WTC11 (cell line): Measurements from ENCODE around the gene ENDOV. TPM values are rescaled to one million over a fixed set of nuclear protein-coding genes. Genes with fewer than 3 reads are reported as not detected.

ENCODE experiments used
- ATF1 ChIP-seq: sonication (generic); formaldehyde crosslinking; IDR thresholded peaks from 2 replicates; pipeline ENCODE4 v1.8.1; 2023; ENCODE audit warnings: mild to moderate bottlenecking, moderate library complexity, missing genetic modification reagents
- CREB1 ChIP-seq: sonication (generic); formaldehyde crosslinking; IDR thresholded peaks from 2 replicates; pipeline ENCODE4 v1.8.0; 2023; ENCODE audit warnings: mild to moderate bottlenecking, missing genetic modification reagents
- E2F4 ChIP-seq: sonication (generic); formaldehyde crosslinking; IDR thresholded peaks from 2 replicates; pipeline ENCODE4 v1.8.1; 2022; ENCODE audit warnings: low read depth, mild to moderate bottlenecking, moderate library complexity, missing genetic modification reagents, borderline replicate concordance
- ELF4 ChIP-seq: sonication (generic); formaldehyde crosslinking; IDR thresholded peaks from 2 replicates; pipeline ENCODE4 v1.8.1; 2022; ENCODE audit warnings: low read depth, mild to moderate bottlenecking, moderate library complexity, missing genetic modification reagents
- FOXP1 ChIP-seq: sonication (generic); formaldehyde crosslinking; IDR thresholded peaks from 2 replicates; pipeline ENCODE4 v1.8.0; 2022; ENCODE audit warnings: missing genetic modification reagents, mild to moderate bottlenecking, moderate library complexity, borderline replicate concordance
- GABPB1 ChIP-seq: sonication (generic); formaldehyde crosslinking; IDR thresholded peaks from 2 replicates; pipeline ENCODE4 v1.8.1; 2023; ENCODE audit warnings: mild to moderate bottlenecking, missing genetic modification reagents
- HMGA2 ChIP-seq: fragments of 250-450 bp; sonication (Bioruptor Pico); IDR thresholded peaks from 2 replicates; pipeline ENCODE4 v1.4.0; 2021; ENCODE audit warnings: mild to moderate bottlenecking, moderate library complexity
- IRF2 ChIP-seq: sonication (generic); formaldehyde crosslinking; IDR thresholded peaks from 2 replicates; pipeline ENCODE4 v1.8.0; 2022; ENCODE audit warnings: low read depth, missing genetic modification reagents, borderline replicate concordance
- JAZF1 ChIP-seq: fragments of 250-450 bp; sonication (Bioruptor Pico); IDR thresholded peaks from 2 replicates; pipeline ENCODE4 v1.9.0; 2021; ENCODE audit warnings: moderate library complexity, mild to moderate bottlenecking, inconsistent platforms
- JUN ChIP-seq: sonication (generic); formaldehyde crosslinking; IDR thresholded peaks from 2 replicates; pipeline ENCODE4 v1.8.0; 2023; ENCODE audit warnings: mild to moderate bottlenecking, missing genetic modification reagents
- MAX ChIP-seq: sonication (generic); formaldehyde crosslinking; IDR thresholded peaks from 2 replicates; pipeline ENCODE4 v1.8.0; 2022; ENCODE audit warnings: mild to moderate bottlenecking, missing genetic modification reagents
- MYBL2 ChIP-seq: sonication (generic); formaldehyde crosslinking; IDR thresholded peaks from 2 replicates; pipeline ENCODE4 v1.8.1; 2023; ENCODE audit warnings: mild to moderate bottlenecking, moderate library complexity, missing genetic modification reagents
- OVOL2 ChIP-seq: fragments of 250-450 bp; sonication (Bioruptor Pico); IDR thresholded peaks from 2 replicates; pipeline ENCODE4 v1.9.0; 2021; ENCODE audit warnings: mild to moderate bottlenecking, borderline replicate concordance
- RELA ChIP-seq: sonication (generic); formaldehyde crosslinking; IDR thresholded peaks from 2 replicates; pipeline ENCODE4 v1.8.1; 2022; ENCODE audit warnings: missing genetic modification reagents, mild to moderate bottlenecking, borderline replicate concordance
- TCF7 ChIP-seq: sonication (generic); formaldehyde crosslinking; IDR thresholded peaks from 2 replicates; pipeline ENCODE4 v1.8.0; 2022; ENCODE audit warnings: mild to moderate bottlenecking, low read depth, missing genetic modification reagents, moderate library complexity
- TEAD1 ChIP-seq: sonication (generic); formaldehyde crosslinking; IDR thresholded peaks from 2 replicates; pipeline ENCODE4 v1.8.0; 2022; ENCODE audit warnings: mild to moderate bottlenecking, missing genetic modification reagents
- TEAD4 ChIP-seq: sonication (generic); formaldehyde crosslinking; IDR thresholded peaks from 2 replicates; pipeline ENCODE4 v1.8.0; 2022; ENCODE audit warnings: mild to moderate bottlenecking, missing genetic modification reagents
- TP53 ChIP-seq: sonication (generic); formaldehyde crosslinking; IDR thresholded peaks from 2 replicates; pipeline ENCODE4 v1.8.1; 2023; ENCODE audit warnings: mild to moderate bottlenecking, missing genetic modification reagents
- USF2 ChIP-seq: sonication (generic); formaldehyde crosslinking; IDR thresholded peaks from 2 replicates; pipeline ENCODE4 v1.8.1; 2023; ENCODE audit warnings: mild to moderate bottlenecking, missing genetic modification reagents, moderate library complexity
- ZNF121 ChIP-seq: sonication (generic); formaldehyde crosslinking; IDR thresholded peaks from 2 replicates; pipeline ENCODE4 v1.8.0; 2023; ENCODE audit warnings: missing genetic modification reagents
- ZNF219 ChIP-seq: sonication (generic); formaldehyde crosslinking; IDR thresholded peaks from 2 replicates; pipeline ENCODE4 v1.8.0; 2023; ENCODE audit warnings: missing genetic modification reagents, mild to moderate bottlenecking, borderline replicate concordance
- ZNF232 ChIP-seq: sonication (generic); formaldehyde crosslinking; IDR thresholded peaks from 2 replicates; pipeline ENCODE4 v1.8.0; 2022; ENCODE audit warnings: mild to moderate bottlenecking, missing genetic modification reagents
- ZNF263 ChIP-seq: sonication (generic); formaldehyde crosslinking; IDR thresholded peaks from 2 replicates; pipeline ENCODE4 v1.8.1; 2022; ENCODE audit warnings: low read depth, mild to moderate bottlenecking, moderate library complexity, missing genetic modification reagents
- ZNF317 ChIP-seq: sonication (generic); formaldehyde crosslinking; IDR thresholded peaks from 2 replicates; pipeline ENCODE4 v1.8.1; 2023; ENCODE audit warnings: low read depth, mild to moderate bottlenecking, moderate library complexity, missing genetic modification reagents, borderline replicate concordance
- ZNF396 ChIP-seq: fragments of 250-450 bp; sonication (Bioruptor Pico); IDR thresholded peaks from 2 replicates; pipeline ENCODE4 v1.8.0; 2021; ENCODE audit warnings: mild to moderate bottlenecking, moderate library complexity, borderline replicate concordance
- total RNA-seq: library from RNA; stranded (reverse); gene quantifications from 3 replicates; pipeline ENCODE4 v1.2.3, GENCODE V29; 2021
- TF ChIP-seq, protein P1 (sequence below): fragments of 250-450 bp; sonication (Bioruptor Pico); IDR thresholded peaks from 2 replicates; pipeline ENCODE4 v1.9.0; 2021; ENCODE audit warnings: mild to moderate bottlenecking
- TF ChIP-seq, protein P2 (sequence below): sonication (generic); formaldehyde crosslinking; IDR thresholded peaks from 2 replicates; pipeline ENCODE4 v1.8.1; 2022; ENCODE audit warnings: missing genetic modification reagents, borderline replicate concordance
- TF ChIP-seq, protein P3 (sequence below): sonication (generic); formaldehyde crosslinking; IDR thresholded peaks from 2 replicates; pipeline ENCODE4 v1.8.1; 2023; ENCODE audit warnings: mild to moderate bottlenecking, missing genetic modification reagents
- TF ChIP-seq, protein P4 (sequence below): sonication (generic); formaldehyde crosslinking; conservative IDR thresholded peaks from 2 replicates; pipeline ENCODE4 v1.8.1; 2022; ENCODE audit warnings: mild to moderate bottlenecking, missing genetic modification reagents
- TF ChIP-seq, protein P5 (sequence below): sonication (generic); formaldehyde crosslinking; IDR thresholded peaks from 2 replicates; pipeline ENCODE4 v1.8.0; 2022; ENCODE audit warnings: mild to moderate bottlenecking, missing genetic modification reagents

The ENDOV gene
- total RNA-seq, 1 experiment from 2014 or later: 25.2 TPM

- TF ChIP-seq, protein P1, sequence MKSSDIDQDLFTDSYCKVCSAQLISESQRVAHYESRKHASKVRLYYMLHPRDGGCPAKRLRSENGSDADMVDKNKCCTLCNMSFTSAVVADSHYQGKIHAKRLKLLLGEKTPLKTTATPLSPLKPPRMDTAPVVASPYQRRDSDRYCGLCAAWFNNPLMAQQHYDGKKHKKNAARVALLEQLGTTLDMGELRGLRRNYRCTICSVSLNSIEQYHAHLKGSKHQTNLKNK (CRISPR knock-in tag): no peak
- TF ChIP-seq, protein P2, sequence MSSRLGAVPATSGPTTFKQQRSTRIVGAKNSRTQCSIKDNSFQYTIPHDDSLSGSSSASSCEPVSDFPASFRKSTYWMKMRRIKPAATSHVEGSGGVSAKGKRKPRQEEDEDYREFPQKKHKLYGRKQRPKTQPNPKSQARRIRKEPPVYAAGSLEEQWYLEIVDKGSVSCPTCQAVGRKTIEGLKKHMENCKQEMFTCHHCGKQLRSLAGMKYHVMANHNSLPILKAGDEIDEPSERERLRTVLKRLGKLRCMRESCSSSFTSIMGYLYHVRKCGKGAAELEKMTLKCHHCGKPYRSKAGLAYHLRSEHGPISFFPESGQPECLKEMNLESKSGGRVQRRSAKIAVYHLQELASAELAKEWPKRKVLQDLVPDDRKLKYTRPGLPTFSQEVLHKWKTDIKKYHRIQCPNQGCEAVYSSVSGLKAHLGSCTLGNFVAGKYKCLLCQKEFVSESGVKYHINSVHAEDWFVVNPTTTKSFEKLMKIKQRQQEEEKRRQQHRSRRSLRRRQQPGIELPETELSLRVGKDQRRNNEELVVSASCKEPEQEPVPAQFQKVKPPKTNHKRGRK: 0 out of 2 replicates have a peak, but pooled peaks have one; percentile 67
- TF ChIP-seq ZNF219 (CRISPR knock-in tag): no peak
- peak; percentile 85; the same call in 1 of the 2 replicates for TF ChIP-seq JUN (CRISPR knock-in tag)
- peak; percentile 93 for TF ChIP-seq TEAD1 (CRISPR knock-in tag)
- TF ChIP-seq IRF2 (CRISPR knock-in tag): 0 out of 2 replicates have a peak, but pooled peaks have one; percentile 59
- peak; percentile 92 for TF ChIP-seq TCF7 (CRISPR knock-in tag)
- peak; percentile 77; the same call in 1 of the 2 replicates for TF ChIP-seq TP53 (CRISPR knock-in tag)
- TF ChIP-seq FOXP1 (CRISPR knock-in tag): peak; percentile 98
- TF ChIP-seq ZNF121 (CRISPR knock-in tag): peak; percentile 63; the same call in 1 of the 2 replicates
- 0 out of 2 replicates have a peak, but pooled peaks have one; percentile 27 for TF ChIP-seq RELA
- TF ChIP-seq CREB1 (CRISPR knock-in tag): peak; percentile 84
- no peak for TF ChIP-seq OVOL2
- TF ChIP-seq, protein P3, sequence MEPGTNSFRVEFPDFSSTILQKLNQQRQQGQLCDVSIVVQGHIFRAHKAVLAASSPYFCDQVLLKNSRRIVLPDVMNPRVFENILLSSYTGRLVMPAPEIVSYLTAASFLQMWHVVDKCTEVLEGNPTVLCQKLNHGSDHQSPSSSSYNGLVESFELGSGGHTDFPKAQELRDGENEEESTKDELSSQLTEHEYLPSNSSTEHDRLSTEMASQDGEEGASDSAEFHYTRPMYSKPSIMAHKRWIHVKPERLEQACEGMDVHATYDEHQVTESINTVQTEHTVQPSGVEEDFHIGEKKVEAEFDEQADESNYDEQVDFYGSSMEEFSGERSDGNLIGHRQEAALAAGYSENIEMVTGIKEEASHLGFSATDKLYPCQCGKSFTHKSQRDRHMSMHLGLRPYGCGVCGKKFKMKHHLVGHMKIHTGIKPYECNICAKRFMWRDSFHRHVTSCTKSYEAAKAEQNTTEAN (CRISPR knock-in tag): peak; percentile 92
- no peak for TF ChIP-seq JAZF1
- peak; percentile 54; the same call in 1 of the 2 replicates for TF ChIP-seq MAX (CRISPR knock-in tag)
- TF ChIP-seq ZNF263: 0 out of 2 replicates have a peak, but pooled peaks have one; percentile 59
- TF ChIP-seq ELF4 (CRISPR knock-in tag): peak; percentile 87
- TF ChIP-seq, protein P4, sequence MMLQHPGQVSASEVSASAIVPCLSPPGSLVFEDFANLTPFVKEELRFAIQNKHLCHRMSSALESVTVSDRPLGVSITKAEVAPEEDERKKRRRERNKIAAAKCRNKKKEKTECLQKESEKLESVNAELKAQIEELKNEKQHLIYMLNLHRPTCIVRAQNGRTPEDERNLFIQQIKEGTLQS (CRISPR knock-in tag): 0 out of 2 replicates have a peak, but pooled peaks have one; percentile 21
- no peak for TF ChIP-seq USF2 (CRISPR knock-in tag)
- TF ChIP-seq ZNF317 (CRISPR knock-in tag): peak; percentile 36; the same call in 1 of the 2 replicates
- TF ChIP-seq ATF1 (CRISPR knock-in tag): 0 out of 2 replicates have a peak, but pooled peaks have one; percentile 78
- TF ChIP-seq HMGA2 (CRISPR knock-in tag): no peak
- TF ChIP-seq, protein P5, sequence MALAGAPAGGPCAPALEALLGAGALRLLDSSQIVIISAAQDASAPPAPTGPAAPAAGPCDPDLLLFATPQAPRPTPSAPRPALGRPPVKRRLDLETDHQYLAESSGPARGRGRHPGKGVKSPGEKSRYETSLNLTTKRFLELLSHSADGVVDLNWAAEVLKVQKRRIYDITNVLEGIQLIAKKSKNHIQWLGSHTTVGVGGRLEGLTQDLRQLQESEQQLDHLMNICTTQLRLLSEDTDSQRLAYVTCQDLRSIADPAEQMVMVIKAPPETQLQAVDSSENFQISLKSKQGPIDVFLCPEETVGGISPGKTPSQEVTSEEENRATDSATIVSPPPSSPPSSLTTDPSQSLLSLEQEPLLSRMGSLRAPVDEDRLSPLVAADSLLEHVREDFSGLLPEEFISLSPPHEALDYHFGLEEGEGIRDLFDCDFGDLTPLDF (CRISPR knock-in tag): peak; percentile 77; the same call in 1 of the 2 replicates
- TF ChIP-seq TEAD4 (CRISPR knock-in tag): peak; percentile 83
- TF ChIP-seq MYBL2 (CRISPR knock-in tag): peak; percentile 90
- peak; percentile 98 for TF ChIP-seq ZNF232 (CRISPR knock-in tag)
- TF ChIP-seq ZNF396 (CRISPR knock-in tag): no peak
- peak; percentile 59 for TF ChIP-seq GABPB1 (CRISPR knock-in tag)
- TF ChIP-seq E2F4 (CRISPR knock-in tag): peak; percentile 85; the same call in 1 of the 2 replicates
Measured at GRCh38 chr17:80441133-80441578, 26.2 kb downstream of the ENDOV start (continued).
